NCI-H345 treated with DMSO at 0.1 percent for 48 hours (cell line): ENCODE results near the gene SYT6.
"Not testable (repeated sequence)": the region's sequence is repeated elsewhere in the genome, so short reads cannot be mapped to it uniquely, and the experiment has no call there.

Source experiments
- DNase-seq: peaks from one replicate; lab custom pipeline; 2025; ENCODE audit not compliant: unreplicated experiment; lab: John Stamatoyannopoulos, UW

SYT6 gene

DNA sequence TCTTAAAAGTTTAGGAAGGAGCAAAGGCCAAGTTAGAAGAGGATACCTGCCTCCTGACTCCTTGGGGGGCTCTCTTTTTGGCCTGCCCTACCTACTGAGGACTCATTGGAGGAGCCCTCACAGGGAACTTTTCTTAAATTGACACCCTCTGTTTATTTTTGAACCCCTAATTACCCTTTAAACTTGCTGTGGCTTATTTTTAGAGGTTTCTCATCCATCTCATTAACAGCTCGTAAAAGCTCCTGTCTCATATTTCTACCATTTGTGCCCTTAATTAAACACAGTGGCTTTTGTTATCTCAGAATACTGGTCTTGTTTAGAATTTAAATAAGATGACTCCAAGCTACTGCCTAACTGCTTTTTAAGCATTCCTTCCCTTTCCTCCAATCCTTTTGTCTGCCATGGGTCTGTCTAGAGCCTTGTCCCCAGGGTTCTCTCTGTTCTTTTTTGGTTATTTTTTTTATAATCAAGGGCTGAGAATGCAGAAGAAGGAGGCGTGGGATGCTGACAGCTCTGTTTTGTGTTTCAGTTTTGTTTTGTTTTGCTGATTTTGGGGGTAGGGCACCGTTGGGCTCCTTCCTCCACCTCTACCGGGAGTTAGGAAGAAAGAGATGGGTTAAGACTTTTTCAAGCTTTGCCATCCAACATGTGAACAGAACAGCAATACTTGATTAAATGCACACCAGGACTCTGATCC lies 78.0 kb downstream of the SYT6 start:
- DNase-seq = no peak

DNA sequence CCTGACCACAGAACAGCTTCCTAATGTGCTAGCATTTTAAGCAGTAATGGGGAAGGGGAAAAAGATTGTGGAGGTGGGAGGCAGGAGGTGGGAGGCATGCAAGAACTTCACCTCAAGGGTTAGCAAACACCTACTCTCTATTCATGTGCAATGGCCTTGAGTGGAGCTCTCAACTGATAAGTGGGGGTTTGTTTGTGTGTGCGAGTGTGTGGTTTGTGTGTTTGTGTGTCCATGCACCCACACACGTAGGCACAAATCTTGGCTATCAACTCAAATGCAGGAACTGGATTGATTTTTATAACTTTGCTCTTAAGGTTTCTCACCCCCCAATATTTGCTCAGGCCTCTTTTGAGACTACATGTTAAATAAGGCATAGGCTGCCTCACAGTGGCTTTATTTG lies 78.6 kb downstream of the SYT6 start:
- DNase-seq = no peak

DNA sequence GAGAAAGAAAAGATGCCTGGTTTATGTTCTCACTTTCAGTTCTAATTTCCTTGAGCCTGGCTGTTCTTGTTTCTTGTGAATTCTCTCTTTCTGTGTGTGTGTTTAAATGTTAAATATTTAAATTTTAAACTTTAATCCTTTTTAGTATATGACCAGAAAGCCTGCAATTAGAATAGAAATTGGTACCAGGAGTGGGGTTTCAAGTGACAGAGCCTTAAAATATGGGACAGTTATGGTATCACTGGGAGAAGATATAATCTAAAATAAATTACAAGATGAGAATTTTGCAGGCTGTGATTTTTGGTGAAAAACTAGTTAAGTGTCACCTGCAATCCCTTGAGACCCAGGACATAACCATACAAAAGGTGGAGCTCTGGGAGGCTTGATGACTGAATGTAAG lies 81.4 kb downstream of the SYT6 start:
- DNase-seq = no peak

DNA sequence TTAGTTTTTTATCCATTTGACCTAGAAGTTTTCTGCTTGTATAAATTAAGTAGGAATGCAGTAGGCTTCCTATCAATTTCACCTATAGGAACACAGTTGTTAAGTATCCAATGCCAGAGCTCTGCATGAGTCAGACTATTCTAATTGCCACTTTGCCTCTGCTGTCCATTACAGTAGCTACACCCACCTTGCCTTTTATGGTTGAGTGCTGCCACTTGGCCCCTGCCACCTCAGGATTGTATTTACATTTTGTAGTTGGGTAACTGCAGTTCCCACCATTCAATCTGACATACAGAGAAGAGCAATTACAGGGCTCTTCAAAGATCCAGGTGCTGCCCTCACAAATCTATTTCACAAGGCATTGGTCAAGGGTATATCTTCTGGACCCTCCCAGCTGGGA lies 83.9 kb downstream of the SYT6 start:
- DNase-seq = not testable (repeated sequence)

DNA sequence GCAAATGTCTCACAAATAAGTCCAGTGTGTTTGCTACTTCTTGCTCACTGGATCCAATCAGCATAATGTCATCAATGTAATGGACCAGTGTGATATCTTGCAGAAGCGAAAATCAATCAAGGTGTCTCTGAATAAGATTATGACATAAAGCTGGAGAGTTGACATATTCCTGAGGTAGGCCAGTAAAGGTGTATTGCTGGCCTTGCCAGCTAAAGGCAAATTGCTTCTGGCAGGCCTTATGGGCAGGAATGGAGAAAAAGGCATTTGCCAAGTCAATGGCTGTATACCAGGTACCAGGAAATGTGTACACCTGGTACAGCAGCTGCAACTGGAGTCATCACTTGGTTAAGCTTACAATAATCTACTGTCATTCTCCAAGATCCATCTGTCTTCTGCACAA lies 85.0 kb downstream of the SYT6 start:
- DNase-seq = not testable (repeated sequence)

DNA sequence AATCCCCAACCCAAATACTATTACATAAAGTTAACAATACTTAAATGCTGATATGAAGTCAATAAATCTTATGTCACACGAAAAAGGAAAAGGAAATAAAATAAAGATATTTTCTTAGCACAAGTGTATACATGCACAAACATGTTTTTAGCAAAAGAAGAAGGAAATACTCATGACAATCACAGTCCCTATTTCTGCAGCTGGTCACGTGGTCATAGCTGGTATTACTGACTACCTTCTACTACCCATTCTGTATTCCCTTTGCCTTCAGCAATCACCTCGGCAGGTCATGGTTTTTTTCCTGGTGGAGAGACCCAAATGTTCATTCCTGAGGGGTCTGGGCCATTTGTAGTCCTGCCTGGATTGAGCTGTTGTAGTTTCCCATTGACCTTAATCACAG lies 88.0 kb downstream of the SYT6 start:
- not testable (repeated sequence) for DNase-seq

DNA sequence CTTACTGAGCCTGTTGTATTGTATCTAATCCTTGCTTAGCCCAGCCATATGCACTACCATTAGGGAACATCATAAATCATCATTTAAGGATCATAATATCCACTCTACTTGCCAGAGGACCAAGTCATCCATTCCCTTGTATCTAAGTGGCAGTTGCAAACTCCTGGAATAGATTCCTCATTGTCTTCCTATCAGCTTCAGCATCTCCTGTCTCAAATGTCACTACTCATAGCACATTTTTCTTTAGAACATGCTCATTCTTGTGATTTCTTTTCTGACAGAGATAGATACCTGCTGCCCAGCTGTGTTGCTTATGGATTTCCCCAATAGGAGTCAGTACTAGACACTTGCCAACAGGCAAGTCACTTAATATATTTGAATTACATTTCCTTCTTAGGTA lies 90.1 kb downstream of the SYT6 start:
- no peak for DNase-seq

DNA sequence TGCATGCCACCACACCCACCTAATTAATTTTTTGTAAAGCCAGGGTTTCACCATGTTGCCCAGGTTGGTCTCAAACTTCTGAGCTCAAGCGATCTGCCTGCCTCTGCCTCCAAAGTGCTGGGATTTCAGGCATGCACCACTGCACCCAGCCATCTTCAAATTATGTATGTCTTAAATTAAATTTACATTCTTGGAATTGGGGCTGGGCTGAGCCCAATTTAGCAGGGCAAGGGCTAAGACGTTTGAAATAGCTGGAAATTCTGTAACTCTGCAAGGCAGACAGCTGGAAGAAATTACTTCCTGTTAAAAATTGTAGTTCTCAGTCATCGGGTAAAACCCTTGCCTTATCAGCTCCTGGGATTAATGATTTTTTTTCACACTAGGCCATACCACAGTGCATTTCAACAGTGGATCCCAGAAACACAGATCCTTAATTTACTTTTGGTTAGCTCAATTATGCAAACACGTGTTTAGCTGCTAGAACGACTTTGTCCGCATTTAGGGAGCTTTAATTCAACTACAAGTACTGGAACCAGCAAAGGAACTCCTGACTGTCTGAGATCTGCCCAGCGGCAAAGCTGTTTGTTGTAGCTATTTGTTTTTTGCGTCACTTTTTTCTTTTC lies 91.1 kb downstream of the SYT6 start:
- no peak for DNase-seq

DNA sequence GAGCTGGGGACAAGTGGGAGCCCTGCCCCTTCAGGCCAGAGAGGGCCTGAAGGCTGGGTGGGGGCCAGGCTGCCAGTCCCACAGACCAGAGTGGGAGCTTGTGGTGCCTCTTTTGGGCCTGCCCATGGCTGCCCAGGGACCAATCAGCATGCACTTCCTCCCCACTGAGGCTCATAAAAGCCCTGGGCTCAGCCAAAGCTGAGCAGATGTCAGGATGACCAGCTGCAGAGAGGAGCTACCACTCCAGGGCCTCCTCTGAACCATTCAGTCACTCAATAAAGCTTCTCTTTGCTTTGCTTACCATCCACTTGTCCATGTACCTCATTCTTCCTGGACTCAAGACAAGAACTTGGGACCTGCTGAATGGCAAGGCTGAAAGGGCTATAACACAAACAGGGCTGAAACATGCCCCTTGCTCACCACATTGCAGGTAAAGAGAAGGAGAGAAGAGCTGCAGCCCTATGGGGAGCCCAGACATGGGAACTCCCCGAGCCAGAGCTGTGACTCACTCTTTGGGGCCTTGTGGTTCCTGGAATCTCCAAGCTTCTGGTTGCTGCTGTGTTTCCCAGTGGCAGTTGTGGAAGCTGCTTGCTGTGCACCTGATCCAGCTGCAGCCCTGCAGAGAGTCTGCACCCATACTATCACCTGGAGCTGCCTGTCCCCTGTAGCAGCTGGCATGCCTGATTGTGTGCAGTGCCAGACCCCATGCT lies 92.4 kb downstream of the SYT6 start:
- DNase-seq = no peak

DNA sequence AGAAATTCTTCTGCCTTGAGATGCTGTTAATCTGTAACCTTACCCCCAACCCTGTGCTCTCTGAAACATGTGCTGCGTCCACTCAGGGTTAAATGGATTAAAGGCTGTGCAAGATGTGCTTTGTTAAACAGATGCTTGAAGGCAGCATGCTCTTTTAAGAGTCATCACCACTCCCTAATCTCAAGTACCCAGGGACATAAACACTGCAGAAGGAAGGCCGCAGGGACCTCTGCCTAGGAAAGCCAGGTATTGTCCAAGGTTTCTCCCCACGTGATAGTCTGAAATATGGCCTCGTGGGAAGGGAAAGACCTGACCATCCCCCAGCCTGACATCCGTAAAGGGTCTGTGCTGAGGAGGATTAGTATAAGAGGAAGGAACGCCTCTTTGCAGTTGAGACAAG lies 95.4 kb downstream of the SYT6 start:
- DNase-seq = not testable (repeated sequence)

DNA sequence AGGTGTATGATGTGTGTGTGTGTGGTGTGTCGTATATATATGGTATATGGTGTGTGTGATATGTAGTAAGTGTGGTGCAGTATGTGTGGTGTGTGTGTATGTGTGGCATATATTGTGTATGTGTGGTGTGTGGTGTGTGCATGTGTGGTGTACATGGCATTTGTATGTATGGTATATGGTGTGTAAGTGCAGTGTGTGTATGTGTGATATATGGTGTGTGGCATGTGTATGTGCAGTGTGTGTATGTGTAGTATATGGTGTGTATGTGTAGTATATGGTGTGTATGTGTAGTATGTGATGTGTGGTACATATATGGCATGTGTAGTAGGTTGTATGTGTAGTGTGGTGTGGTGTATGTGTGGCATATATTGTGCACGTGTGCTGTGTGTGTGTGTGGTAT lies 99.5 kb downstream of the SYT6 start:
- no peak for DNase-seq

DNA sequence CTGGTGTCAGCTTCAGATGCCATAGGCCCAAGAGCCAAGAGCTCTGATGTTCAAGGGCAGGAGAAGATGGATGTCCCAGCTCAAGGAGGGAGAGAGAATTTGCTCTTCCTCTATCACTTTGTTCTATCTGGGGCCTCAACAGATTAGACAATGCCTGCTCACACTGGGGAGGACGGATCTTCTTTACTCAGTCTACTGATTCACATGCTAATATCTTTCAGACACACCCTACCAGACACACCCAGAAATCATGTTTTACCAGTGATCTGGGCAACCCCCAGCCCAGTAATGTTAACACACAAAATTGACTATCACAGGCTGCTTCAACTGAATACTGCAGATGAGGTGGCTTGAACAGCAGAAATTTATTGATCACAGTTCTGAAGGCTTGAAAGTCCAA lies 105.4 kb downstream of the SYT6 start:
- no peak for DNase-seq

DNA sequence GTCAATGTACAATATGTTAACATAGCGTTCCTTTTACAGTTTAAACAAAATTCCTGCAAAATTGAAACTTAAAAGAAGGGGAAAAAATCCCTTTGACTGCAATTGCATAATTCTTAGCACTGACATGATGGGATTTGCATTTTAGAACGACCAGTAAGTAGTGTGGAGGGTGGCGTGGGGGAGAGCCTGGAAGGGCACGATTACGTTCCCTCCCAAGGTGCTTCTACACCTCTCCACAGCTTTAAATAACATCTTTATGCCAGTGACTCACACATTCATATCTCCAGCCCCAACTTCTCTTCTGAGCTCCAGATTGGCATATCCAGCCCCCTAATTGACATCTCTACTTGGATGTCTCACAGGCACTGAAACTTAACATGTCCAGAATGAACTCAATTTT lies 110.1 kb downstream of the SYT6 start:
- no peak for DNase-seq

DNA sequence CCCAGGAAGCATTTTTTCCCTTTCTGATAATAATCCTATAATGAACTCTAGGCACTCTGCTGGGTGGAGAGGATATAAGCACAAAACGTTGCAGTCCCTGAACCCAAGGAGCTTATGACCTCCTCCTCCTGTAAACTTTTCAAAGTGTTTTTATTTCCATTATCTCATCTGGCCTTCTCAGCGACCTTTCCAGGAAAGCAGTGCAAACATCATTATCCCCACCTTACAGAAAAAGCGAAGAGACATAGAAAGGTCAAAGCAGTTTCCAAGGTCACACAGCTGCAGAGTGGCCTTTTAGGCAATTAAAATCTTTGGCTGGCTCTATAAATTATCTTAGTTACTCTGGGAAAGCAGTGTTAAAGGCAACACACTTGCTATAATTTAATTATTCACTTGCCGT lies 110.6 kb downstream of the SYT6 start:
- DNase-seq = no peak

DNA sequence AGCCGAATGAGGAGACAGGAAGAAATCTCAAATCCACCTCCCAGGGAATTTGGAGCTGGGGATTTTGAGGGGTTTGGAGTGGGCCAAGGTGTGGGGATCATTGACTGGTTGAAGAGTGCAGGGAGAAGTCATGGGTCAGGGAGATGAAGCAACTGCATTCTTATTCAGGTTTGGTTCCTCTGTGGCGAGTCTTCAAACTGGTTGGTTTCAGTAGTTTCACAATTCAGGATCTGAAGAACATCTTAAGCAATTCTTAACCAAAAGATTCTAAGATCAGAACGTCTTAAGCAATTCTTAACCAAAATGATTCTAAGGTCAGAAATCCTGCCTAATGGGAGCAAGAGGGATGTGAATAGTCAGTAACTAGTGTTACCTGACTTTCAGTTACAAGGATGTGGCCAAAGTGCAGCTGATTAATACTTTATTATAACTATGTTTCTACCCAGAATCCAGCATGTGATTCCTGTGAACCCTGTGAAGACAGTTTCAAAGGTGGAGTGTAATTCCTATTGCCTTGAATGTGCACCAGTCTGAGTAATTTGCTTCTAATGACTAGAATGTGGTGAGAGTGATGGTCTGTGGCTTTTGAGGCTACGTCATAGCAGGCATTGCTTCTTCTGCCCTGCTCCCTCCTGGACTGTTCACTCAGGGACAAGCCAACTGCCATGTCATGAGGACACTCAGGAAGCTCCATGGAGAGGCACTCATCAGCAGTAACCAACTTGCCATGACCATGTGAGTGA lies 113.2 kb downstream of the SYT6 start:
- DNase-seq = no peak
